Lower leg skin (tissue), 4 donors: ENCODE measurements around the gene ANAPC1. TPM values are rescaled to one million over a fixed set of nuclear protein-coding genes. Genes with fewer than 3 reads are reported as not detected.
A peak's percentile ranks its signal among the peaks of the same experiment; 100 is the strongest.
"Not testable (repeated sequence)": the region's sequence is repeated elsewhere in the genome, so short reads cannot be mapped to it uniquely, and the experiment has no call there.

Source experiments
- DNase-seq, 2 donors: peaks; one replicate each; pipeline ENCODE4 v3.0.0-alpha.2; 2019; ENCODE audit warnings: low spot score in 2 of 2
- H3K4me3 ChIP-seq: fragments of 200-600 bp; sonication (generic); 2 replicates; pipeline ENCODE4 v1.5.1; 2017; ENCODE audit warnings: mild to moderate bottlenecking, low read depth; ENCODE audit not compliant: poor library complexity, severe bottlenecking
- POLR2A ChIP-seq, 2 donors: fragments of 450-650 bp; IDR thresholded peaks; one replicate each; pipeline ENCODE4 v1.6.1; 2016 to 2017; ENCODE audit warnings: antibody characterized with exemption in 2 of 2, mild to moderate bottlenecking in 1 of 2, moderate library complexity in 1 of 2
- WGBS, 2 donors: methylation state at CpG; one replicate each; pipeline ENCODE4 v1.1.5; 2018; 5-methylcytosine and 5-hydroxymethylcytosine counted together
- intact Hi-C: fragments of 100-400 bp; cut with DNase I; formaldehyde crosslinking; loops from one replicate; pipeline ENCODE4 v1.15.0; 2023; ENCODE audit warnings: low total_unique reads
- total RNA-seq, 4 donors: library from RNA; depleted of rRNA; stranded (reverse); fragments of >200 nt; gene quantifications; one replicate each; pipeline ENCODE4 v1.1.0, GENCODE V29; 2016
- TF ChIP-seq, protein P1 (sequence below), 3 donors: fragments of 450-650 bp; IDR thresholded peaks; one replicate each; pipeline ENCODE4 v1.5.1; 2016; ENCODE audit warnings: antibody characterized with exemption in 3 of 3, mild to moderate bottlenecking in 3 of 3, moderate library complexity in 2 of 3

ANAPC1 gene
- total RNA-seq, 4 donors from 2014 or later, result 35.8 to 48.2 (median 42.7) TPM

- intact Hi-C loops, result loop anchor here (5.0 kb wide), 1 partner anchor 151 kb away; no protein-coding TSS in a partner anchor
- TF ChIP-seq POLR2A (IDR thresholded peaks at IDR 0.05), result no peak
- TF ChIP-seq, protein P1, sequence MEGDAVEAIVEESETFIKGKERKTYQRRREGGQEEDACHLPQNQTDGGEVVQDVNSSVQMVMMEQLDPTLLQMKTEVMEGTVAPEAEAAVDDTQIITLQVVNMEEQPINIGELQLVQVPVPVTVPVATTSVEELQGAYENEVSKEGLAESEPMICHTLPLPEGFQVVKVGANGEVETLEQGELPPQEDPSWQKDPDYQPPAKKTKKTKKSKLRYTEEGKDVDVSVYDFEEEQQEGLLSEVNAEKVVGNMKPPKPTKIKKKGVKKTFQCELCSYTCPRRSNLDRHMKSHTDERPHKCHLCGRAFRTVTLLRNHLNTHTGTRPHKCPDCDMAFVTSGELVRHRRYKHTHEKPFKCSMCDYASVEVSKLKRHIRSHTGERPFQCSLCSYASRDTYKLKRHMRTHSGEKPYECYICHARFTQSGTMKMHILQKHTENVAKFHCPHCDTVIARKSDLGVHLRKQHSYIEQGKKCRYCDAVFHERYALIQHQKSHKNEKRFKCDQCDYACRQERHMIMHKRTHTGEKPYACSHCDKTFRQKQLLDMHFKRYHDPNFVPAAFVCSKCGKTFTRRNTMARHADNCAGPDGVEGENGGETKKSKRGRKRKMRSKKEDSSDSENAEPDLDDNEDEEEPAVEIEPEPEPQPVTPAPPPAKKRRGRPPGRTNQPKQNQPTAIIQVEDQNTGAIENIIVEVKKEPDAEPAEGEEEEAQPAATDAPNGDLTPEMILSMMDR (IDR thresholded peaks at IDR 0.05), result no peak
- no peak overlapping the region for H3K4me3 ChIP-seq
- no peak for DNase-seq
- WGBS, 2 donors, result 51 to 59% methylated on average over 3 of the region's 3 CpGs
Observed at GRCh38 chr2:111896024-111896423, 12.0 kb upstream of the ANAPC1 start.

DNA sequence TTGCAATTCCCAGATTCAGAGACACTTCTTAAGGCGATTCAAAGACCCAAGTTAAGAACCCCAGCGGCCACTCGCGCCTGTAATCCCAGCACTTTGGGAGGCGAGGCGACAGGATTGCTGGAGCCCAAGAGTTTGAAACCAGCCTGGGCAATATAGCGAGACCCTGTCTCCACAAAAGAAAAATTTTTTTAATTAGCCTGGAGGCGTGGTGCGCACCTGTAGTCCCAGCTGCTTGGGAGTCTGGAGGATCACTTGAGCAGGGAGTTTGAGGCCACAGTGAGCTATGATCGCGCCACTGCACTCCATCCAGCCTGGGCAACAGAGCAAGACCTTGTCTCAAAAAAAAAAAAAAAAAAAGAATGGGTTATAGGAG is 585 bp upstream of the ANAPC1 start:
- WGBS, 2 donors, result 15 to 17% methylated on average over 11 of the region's 11 CpGs
- no peak for DNase-seq
- intact Hi-C loops, result no loop called here
- peak overlapping the region; percentile 97 for H3K4me3 ChIP-seq
- no peak for TF ChIP-seq POLR2A (IDR thresholded peaks at IDR 0.05)
- TF ChIP-seq, protein P1 (IDR thresholded peaks at IDR 0.05), result no peak

GRCh38 chr2:111872806-111873205 is 11.2 kb downstream of the ANAPC1 start:
- H3K4me3 ChIP-seq, DNase-seq, intact Hi-C loops: not testable (repeated sequence)
- WGBS, 2 donors, result 77 to 79% methylated on average over 2 of the region's 2 CpGs

DNA sequence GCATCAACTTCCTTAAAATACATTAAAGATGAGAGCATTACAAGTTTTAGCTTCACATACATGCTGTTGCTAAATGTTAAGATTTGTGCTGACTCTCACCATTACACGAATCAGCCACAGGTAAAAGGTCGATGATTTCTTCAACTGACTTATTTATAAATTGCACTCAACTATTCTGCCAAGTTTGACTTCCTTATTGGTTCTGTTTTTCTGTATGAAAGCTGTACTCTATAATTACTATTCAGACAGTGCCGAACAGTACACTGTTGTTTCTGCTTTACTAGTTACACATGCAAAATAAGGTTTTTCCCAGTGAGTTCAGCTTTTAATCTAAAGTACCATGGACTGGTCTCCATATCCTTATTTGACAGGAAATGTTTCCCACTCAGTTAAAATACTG is 18.9 kb downstream of the ANAPC1 start:
- 67 to 72% methylated on average over 2 of the region's 3 CpGs for WGBS, 2 donors
- H3K4me3 ChIP-seq, intact Hi-C loops, DNase-seq: not testable (repeated sequence)

GRCh38 chr2:111860005-111860404 is 24.0 kb downstream of the ANAPC1 start:
- H3K4me3 ChIP-seq, intact Hi-C loops, DNase-seq: not testable (repeated sequence)
- 67 to 75% methylated on average over 3 of the region's 3 CpGs for WGBS, 2 donors

DNA sequence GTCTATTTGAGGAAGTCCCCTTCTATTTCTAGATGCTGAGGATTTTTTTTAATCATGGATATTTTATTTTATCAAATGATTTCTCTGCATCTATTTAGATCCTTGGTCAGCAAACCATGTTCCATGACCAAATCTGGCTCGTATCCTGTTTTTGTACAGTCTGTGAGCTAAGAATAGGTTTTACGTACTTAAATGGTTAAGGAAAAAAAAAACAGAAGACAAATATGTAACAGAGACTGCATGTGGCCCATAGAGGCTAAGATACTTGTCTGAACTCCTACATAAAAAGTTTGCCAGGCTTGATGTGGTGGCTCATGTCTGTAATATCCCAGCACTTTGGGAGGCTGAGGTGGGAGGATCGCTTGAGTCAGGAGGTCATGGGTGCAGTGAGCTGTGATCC is 31.4 kb downstream of the ANAPC1 start:
- H3K4me3 ChIP-seq, DNase-seq, intact Hi-C loops: not testable (repeated sequence)
- 89 to 92% methylated on average over 3 of the region's 3 CpGs for WGBS, 2 donors

- DNase-seq, result peak in 1 of 2 donors; percentile 24
- intact Hi-C loops, H3K4me3 ChIP-seq: not testable (repeated sequence)
- 17 to 20% methylated on average over 4 of the region's 4 CpGs for WGBS, 2 donors
Observed at GRCh38 chr2:111850646-111851045, 33.3 kb downstream of the ANAPC1 start.

GRCh38 chr2:111839625-111840282 is 44.2 kb downstream of the ANAPC1 start:
- intact Hi-C loops, DNase-seq, H3K4me3 ChIP-seq: not testable (repeated sequence)
- WGBS, 2 donors, result 59 to 69% methylated on average over 3 of the region's 3 CpGs

DNA sequence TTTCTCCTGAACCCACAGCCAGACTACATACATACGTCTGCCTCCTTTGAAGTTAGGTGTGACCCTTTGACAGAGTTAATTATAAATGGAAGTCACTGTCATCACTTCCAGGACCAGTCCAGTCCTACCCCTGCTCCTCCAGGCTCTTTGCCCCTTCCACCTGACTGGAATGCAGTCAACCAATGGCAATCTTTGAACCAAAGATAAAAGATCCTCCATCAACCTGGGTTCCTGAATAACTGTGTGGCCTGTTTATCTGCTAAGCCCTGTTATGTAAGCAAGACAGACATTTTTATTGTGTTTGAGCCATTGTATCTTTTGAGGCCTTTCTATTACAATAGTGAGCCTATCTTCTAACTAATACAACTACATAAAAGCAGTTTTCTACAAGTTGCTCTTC is 45.0 kb downstream of the ANAPC1 start:
- H3K4me3 ChIP-seq, intact Hi-C loops, DNase-seq: not testable (repeated sequence)
- 67 to 85% methylated on average over 1 of the region's 1 CpG for WGBS, 2 donors

GRCh38 chr2:111834221-111834620 is 49.8 kb downstream of the ANAPC1 start:
- intact Hi-C loops, result not testable (repeated sequence)

GRCh38 chr2:111830479-111830878 is 53.5 kb downstream of the ANAPC1 start:
- WGBS, 2 donors, result 92 to 94% methylated on average over 1 of the region's 1 CpG
- DNase-seq, H3K4me3 ChIP-seq, intact Hi-C loops: not testable (repeated sequence)

More at GRCh38 chr2:111834221-111834620, 49.8 kb downstream of the ANAPC1 start:
- not testable (repeated sequence) for H3K4me3 ChIP-seq, DNase-seq
- 88 to 91% methylated on average over 3 of the region's 3 CpGs for WGBS, 2 donors

DNA sequence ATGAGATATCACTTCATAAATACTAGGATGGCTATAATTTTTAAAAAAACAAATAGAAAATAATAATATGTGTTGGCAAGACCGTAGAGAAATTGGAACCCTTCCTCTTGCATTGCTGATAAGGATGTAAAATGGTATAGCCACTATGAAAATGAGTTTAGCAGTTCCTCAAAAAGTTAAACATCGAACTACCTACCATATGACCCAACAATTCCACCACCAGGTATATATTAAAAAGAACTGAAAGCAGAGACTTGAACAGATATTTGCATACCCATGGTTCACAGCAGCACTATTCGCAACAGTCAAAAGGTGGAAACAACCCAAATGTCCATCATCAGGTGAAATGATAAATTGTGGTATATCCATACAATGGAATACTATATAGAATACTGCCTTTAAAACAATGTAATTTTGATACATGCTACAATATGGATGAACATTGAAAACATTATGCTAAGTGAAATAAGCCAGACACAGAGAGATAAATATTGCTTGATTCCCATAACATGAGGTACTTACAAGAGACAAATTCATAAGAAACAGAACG is 55.7 kb downstream of the ANAPC1 start:
- WGBS, 2 donors, result 83 to 86% methylated on average over 4 of the region's 4 CpGs
- H3K4me3 ChIP-seq, DNase-seq, intact Hi-C loops: not testable (repeated sequence)

DNA sequence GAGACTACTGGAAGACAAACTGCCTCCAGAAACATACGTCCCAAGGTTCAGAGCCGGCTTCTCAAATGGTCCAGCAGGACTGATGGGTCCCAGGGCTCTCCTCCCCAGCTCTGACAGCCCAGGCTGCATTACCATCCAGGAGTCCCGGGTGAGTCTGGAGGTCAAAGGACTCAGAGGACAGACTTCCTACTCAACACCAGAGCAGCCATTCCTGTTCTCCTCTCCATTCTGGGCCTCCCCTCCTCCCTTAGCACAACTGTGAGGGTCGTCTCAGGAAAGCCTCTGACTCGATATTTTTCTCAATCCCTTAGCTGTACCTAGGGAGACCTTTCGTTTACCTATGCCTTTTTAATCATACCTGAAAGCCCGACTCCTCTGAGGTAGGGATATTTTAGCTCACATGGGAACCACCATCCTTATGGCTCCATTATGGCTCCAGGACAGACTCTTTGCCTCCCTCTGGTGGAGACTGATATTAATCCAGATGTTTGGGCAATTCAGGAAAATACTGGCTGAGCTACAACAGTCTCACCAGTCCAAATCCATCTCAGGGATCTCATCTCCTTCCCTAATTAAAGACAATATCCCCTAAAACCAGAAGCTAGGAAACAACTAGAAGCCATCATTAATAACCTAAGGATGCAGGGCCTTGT is 70.9 kb downstream of the ANAPC1 start:
- WGBS, 2 donors, result 84 to 86% methylated on average over 4 of the region's 7 CpGs
- intact Hi-C loops, H3K4me3 ChIP-seq, DNase-seq: not testable (repeated sequence)
